Endothelial cell of umbilical vein (primary cell): Measurements from ENCODE around the gene CHID1. TPM values are rescaled to one million over a fixed set of nuclear protein-coding genes. Genes with fewer than 3 reads are reported as not detected.

Source experiments
- BruUV-seq: library from RNA; stranded (reverse); fragments of 400-500 nt; replicated peaks from 2 replicates; lab custom pipeline; 2021; lab: Mats Ljungman, UMichigan
- CTCF ChIA-PET: fragments of 300-600, 350-600 bp; sonication (Branson Sonifier 250); formaldehyde crosslinking; loops from one replicate; lab custom pipeline; 2021; ENCODE audit warnings: antibody characterized with exemption, inconsistent platforms; lab: Charles Lee
- POLR2A ChIA-PET: fragments of 300-600, 350-600 bp; sonication (Branson Sonifier 250); formaldehyde crosslinking; loops from one replicate; lab custom pipeline; 2021; ENCODE audit warnings: antibody characterized with exemption, inconsistent platforms; lab: Charles Lee
- DNase-seq: peaks from one replicate; pipeline ENCODE4 v3.0.0-alpha.2; 2011; ENCODE audit warnings: low read depth, low spot score
- FAIRE-seq: peaks from 2 replicates; lab custom pipeline; 2011; peaks lifted over from hg19 to GRCh38; lab: Jason Lieb, UNC
- H2AFZ ChIP-seq: 2 replicates; pipeline ENCODE4 v1.6.0; 2012; ENCODE audit warnings: low read depth, low read length, control low read depth, inconsistent platforms
- H3K27ac ChIP-seq: 2 replicates; pipeline ENCODE4 v1.5.1; 2011; ENCODE audit warnings: low read depth, mild to moderate bottlenecking, control low read depth, low read length, moderate library complexity; ENCODE audit not compliant: insufficient read depth
- H3K27me3 ChIP-seq, 2 experiments: 2 replicates each; pipeline versions ENCODE4 v1.6.0 to v1.6.1; 2011; ENCODE audit warnings: low read length in 2 of 2, mixed read lengths in 1 of 2; ENCODE audit not compliant: control insufficient read depth in 2 of 2, insufficient read depth in 2 of 2
- H3K36me3 ChIP-seq, 2 experiments: 2 replicates in 1 of 2; 3 replicates in 1 of 2; pipeline ENCODE4 v1.5.1; 2011; ENCODE audit warnings: low read length in 2 of 2, mild to moderate bottlenecking in 1 of 2, moderate library complexity in 1 of 2; ENCODE audit not compliant: control insufficient read depth in 2 of 2, insufficient read depth in 2 of 2; ENCODE audit errors: extremely low read depth in 1 of 2
- H3K4me1 ChIP-seq: 3 replicates; pipeline ENCODE4 v1.5.1; 2011; ENCODE audit warnings: mild to moderate bottlenecking, low read length; ENCODE audit not compliant: control insufficient read depth, insufficient read depth; ENCODE audit errors: extremely low read depth
- H3K4me2 ChIP-seq: 2 replicates; pipeline ENCODE4 v1.6.1; 2011; ENCODE audit warnings: low read length, control low read depth, mixed read lengths; ENCODE audit not compliant: insufficient read depth
- H3K4me3 ChIP-seq, 3 experiments: fragments of 200-600 bp in 1 of 3; sonication (generic), shearing (Covaris generic) in 1 of 3; replicated peaks in 1 of 3; 2 replicates each; pipeline ENCODE4 v1.5.1; 2011 to 2016; ENCODE audit warnings: control low read depth in 3 of 3, low read length in 3 of 3, mild to moderate bottlenecking in 2 of 3, inconsistent platforms in 1 of 3, low read depth in 1 of 3, moderate library complexity in 1 of 3; ENCODE audit not compliant: insufficient read depth in 1 of 3
- H3K79me2 ChIP-seq: 2 replicates; pipeline ENCODE4 v1.6.0; 2012; ENCODE audit warnings: low read length, inconsistent platforms; ENCODE audit not compliant: control insufficient read depth, insufficient read depth
- H3K9ac ChIP-seq: replicated peaks from 2 replicates; pipeline ENCODE3; 2011; ENCODE audit warnings: low read length, control low read depth; ENCODE audit not compliant: insufficient read depth; ENCODE audit errors: extremely low read depth
- H3K9me1 ChIP-seq: replicated peaks from 3 replicates; pipeline ENCODE4 v1.6.0; 2011; ENCODE audit warnings: mild to moderate bottlenecking, low read length; ENCODE audit not compliant: control insufficient read depth, insufficient read depth; ENCODE audit errors: extremely low read depth
- H3K9me3 ChIP-seq: replicated peaks from 2 replicates; pipeline ENCODE4 v1.5.1; 2012; ENCODE audit warnings: low read length, inconsistent platforms; ENCODE audit not compliant: control insufficient read depth, insufficient read depth
- H4K20me1 ChIP-seq: replicated peaks from 2 replicates; pipeline ENCODE3; 2011; ENCODE audit warnings: mild to moderate bottlenecking, low read length; ENCODE audit not compliant: control insufficient read depth, insufficient read depth; ENCODE audit errors: extremely low read depth
- CTCF ChIP-seq, 2 donors: IDR thresholded peaks; 1 replicate in 1 of 2; 2 replicates in 1 of 2; pipeline ENCODE4 v1.5.1; 2011; ENCODE audit warnings: low read length in 2 of 2, mild to moderate bottlenecking in 2 of 2, moderate library complexity in 2 of 2, control low read depth in 1 of 2, inconsistent platforms in 1 of 2, low read depth in 1 of 2; ENCODE audit not compliant: insufficient read depth in 1 of 2; ENCODE audit errors: extremely low read depth in 1 of 2
- EZH2 ChIP-seq: IDR thresholded peaks from 2 replicates; pipeline ENCODE4 v1.6.1; 2012; ENCODE audit warnings: borderline replicate concordance, low read depth, mild to moderate bottlenecking, moderate library complexity, low read length, inconsistent platforms; ENCODE audit not compliant: severe bottlenecking
- FOS ChIP-seq: IDR thresholded peaks from 2 replicates; pipeline ENCODE4 v1.6.1; 2011; ENCODE audit warnings: mild to moderate bottlenecking, low read length, moderate library complexity, borderline replicate concordance; ENCODE audit not compliant: insufficient read depth
- GATA2 ChIP-seq: IDR thresholded peaks from 2 replicates; pipeline ENCODE4 v1.7.0; 2011; ENCODE audit warnings: low read depth, mild to moderate bottlenecking, moderate library complexity, mixed read lengths, low read length; ENCODE audit not compliant: insufficient read length, insufficient read depth
- JUN ChIP-seq: IDR thresholded peaks from 2 replicates; pipeline ENCODE4 v1.6.1; 2011; ENCODE audit warnings: borderline replicate concordance, low read depth; ENCODE audit not compliant: insufficient read length, insufficient read depth
- MAX ChIP-seq: IDR thresholded peaks from 2 replicates; pipeline ENCODE4 v1.6.1; 2011; ENCODE audit not compliant: insufficient read depth, insufficient read length
- MYC ChIP-seq: IDR thresholded peaks from one replicate; pipeline ENCODE4 v1.6.1; 2011; ENCODE audit warnings: mild to moderate bottlenecking, low read depth, low read length
- POLR2A ChIP-seq: IDR thresholded peaks from 2 replicates; pipeline ENCODE4 v1.6.1; 2012; ENCODE audit warnings: low read depth, mild to moderate bottlenecking, control low read depth, low read length
- POLR2AphosphoS5 ChIP-seq: IDR thresholded peaks from 2 replicates; pipeline ENCODE4 v1.6.1; 2012; ENCODE audit warnings: low read depth, mild to moderate bottlenecking, control low read depth, low read length, moderate library complexity; ENCODE audit not compliant: insufficient read depth
- dilution Hi-C: fragments of 300-500 bp; cut with MboI; formaldehyde crosslinking; loops from one replicate; pipeline ENCODE4 v1.15.0; 2019; ENCODE audit warnings: low sequenced_read_pairs; ENCODE audit not compliant: extremely low pct_ligation_motif_present
- intact Hi-C: fragments of 100-400 bp; cut with micrococcal nuclease; formaldehyde crosslinking; loops from one replicate; pipeline ENCODE4 v1.10.0; 2022
- polyA plus RNA-seq, 4 experiments: library from polyadenylated mRNA; depleted of rRNA in 3 of 4; stranded (reverse) in 3 of 4; unstranded in 1 of 4; fragments of >200 nt; gene quantifications; 2 replicates each; pipeline versions ENCODE4 v1.2.1 to v1.2.3, GENCODE V29; 2011 to 2012; ENCODE audit warnings: missing spikeins in 1 of 4
- total RNA-seq: library from RNA; stranded (reverse); gene quantifications from 2 replicates; pipeline ENCODE4 v1.2.3, GENCODE V29; 2021

CHID1 gene
- total and polyA plus RNA-seq, 2 donors (not counting 3 experiments of a cell fraction or from before 2014, with no cell fraction given), result 89.8 to 107 TPM

GRCh38 chr11:921921-922678 is 11.5 kb upstream of the CHID1 start:
- no peaks in the 10 kb centered on the region for H3K9me3 ChIP-seq
- H3K36me3 ChIP-seq, result no peaks in the 10 kb centered on the region
- FAIRE-seq (no peak), DNase-seq (no peak)
- no peak overlapping the region for H3K27ac ChIP-seq
- H4K20me1 ChIP-seq, result no peaks in the 10 kb centered on the region
- ChIA-PET CTCF (interaction anchor here (0.9 to 1.2 kb wide), 2 partner anchors 12 to 53 kb away, joined by 3 to 4 read pairs; no protein-coding TSS in a partner anchor), POLR2A (no interaction called here)
- TF ChIP-seq EZH2 (no peak), POLR2AphosphoS5 (no peak), POLR2A (no peak), JUN (no peak), MAX (no peak), GATA2 (no peak), CTCF (IDR thresholded peaks at IDR 0.05; ENCODE audit: extremely low read depth in 1 of 2, insufficient read depth in 1 of 2, low read depth in 1 of 2, low read length in 2 of 2) (no peak), MYC (no peak), FOS (no peak)
- no peak overlapping the region for H3K4me3 ChIP-seq
- no TSS peak for BruUV-seq
- peaks cover 2% of the 10 kb centered on the region for H3K79me2 ChIP-seq
- H3K27me3 ChIP-seq, result no peaks in the 10 kb centered on the region
- dilution Hi-C loops (no loop called here), intact Hi-C loops (no loop called here)
- H3K9me1 ChIP-seq, result no peaks in the 10 kb centered on the region
- H3K4me2 ChIP-seq, result no peak overlapping the region
- no peak overlapping the region for H2AFZ ChIP-seq
- no peak overlapping the region for H3K9ac ChIP-seq
- H3K4me1 ChIP-seq, result peaks cover 3% of the 10 kb centered on the region
